ENCODE data around the gene CBLL1.
A peak's percentile ranks its signal among the peaks of the same experiment; 100 is the strongest.

Gene CBLL1

GRCh38 chr7:107743567-107744344, at the start of gene CBLL1:
Gene CBLL1 (plus strand): TSS chr7:107744142. CDS start chr7:107744164, 22 bp downstream.
- DNase-seq: peak; percentile 97

GRCh38 chr7:107694386-107694785, 49.6 kb upstream of the CBLL1 start:
- DNase-seq: no peak

GRCh38 chr7:107696330-107696946, 47.5 kb upstream of the CBLL1 start:
- no peak for DNase-seq

- DNase-seq: no peak
Observed at GRCh38 chr7:107697321-107698049, 46.5 kb upstream of the CBLL1 start.

- DNase-seq: no peak
Observed at GRCh38 chr7:107700570-107700969, 43.4 kb upstream of the CBLL1 start.

GRCh38 chr7:107701191-107701590, 42.8 kb upstream of the CBLL1 start:
- no peak for DNase-seq

GRCh38 chr7:107703219-107703618, 40.7 kb upstream of the CBLL1 start:
- DNase-seq: no peak

GRCh38 chr7:107703872-107704271, 40.1 kb upstream of the CBLL1 start:
- DNase-seq: no peak

GRCh38 chr7:107708956-107709355, 35.0 kb upstream of the CBLL1 start:
- no peak for DNase-seq

- no peak for DNase-seq
Observed at GRCh38 chr7:107711301-107711700, 32.6 kb upstream of the CBLL1 start.

- no peak for DNase-seq
Observed at GRCh38 chr7:107712025-107712424, 31.9 kb upstream of the CBLL1 start.

- DNase-seq: no peak
Observed at GRCh38 chr7:107712896-107713295, 31.0 kb upstream of the CBLL1 start.

GRCh38 chr7:107715531-107715930, 28.4 kb upstream of the CBLL1 start:
- no peak for DNase-seq

- DNase-seq: no peak
Observed at GRCh38 chr7:107718456-107719193, 25.3 kb upstream of the CBLL1 start.

GRCh38 chr7:107721286-107721685, 22.7 kb upstream of the CBLL1 start:
- DNase-seq: no peak

GRCh38 chr7:107723255-107723654, 20.7 kb upstream of the CBLL1 start:
- DNase-seq: no peak

- DNase-seq: peak; percentile 64
Observed at GRCh38 chr7:107725138-107725740, 18.7 kb upstream of the CBLL1 start.

GRCh38 chr7:107726356-107727130, 17.4 kb upstream of the CBLL1 start:
- DNase-seq: no peak

- DNase-seq: no peak
Observed at GRCh38 chr7:107728276-107728675, 15.7 kb upstream of the CBLL1 start.

- DNase-seq: no peak
Observed at GRCh38 chr7:107742678-107743566, 1.0 kb upstream of the CBLL1 start.

GRCh38 chr7:107744345-107744750, 406 bp downstream of the CBLL1 start:
- no peak for DNase-seq
